OCI-LY7 (cell line): ENCODE measurements around the gene SYNJ2.

Experiments used
- EZH2phosphoT487 ChIP-seq: fragments of 200-600 bp; sonication (generic); IDR thresholded peaks from 2 replicates; pipeline ENCODE4 v1.6.1; 2018; ENCODE audit warnings: low read depth, borderline replicate concordance, mild to moderate bottlenecking, mixed run types, antibody characterized with exemption, low read length, moderate library complexity, mixed read lengths
- TF ChIP-seq, protein P1 (sequence below): fragments of 200-600 bp; sonication (generic); conservative IDR thresholded peaks from 2 replicates; pipeline ENCODE4 v1.5.1; 2014; ENCODE audit warnings: mild to moderate bottlenecking, antibody characterized with exemption, low read length, moderate library complexity, mixed read lengths

DNA sequence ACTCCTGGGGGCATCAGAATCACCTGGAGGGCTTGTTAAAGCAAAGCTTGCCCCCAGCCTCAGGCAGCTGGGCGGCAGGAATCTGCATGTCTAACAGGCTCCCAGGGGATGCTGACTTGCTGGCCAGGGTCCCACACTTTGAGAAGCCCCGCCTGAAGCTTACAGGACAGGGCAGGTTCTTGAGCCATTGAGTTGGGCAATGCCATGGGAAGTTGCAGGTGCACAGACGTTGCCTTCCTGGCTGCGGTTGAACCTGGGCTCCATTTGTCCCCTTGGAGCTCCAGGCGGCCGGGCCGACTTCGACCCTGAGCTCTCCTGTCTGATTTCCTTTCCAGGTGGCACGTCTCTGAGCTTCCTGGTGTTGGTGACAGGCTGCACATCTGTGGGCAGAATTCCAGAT lies 46.8 kb downstream of the SYNJ2 start:
- TF ChIP-seq, protein P1, sequence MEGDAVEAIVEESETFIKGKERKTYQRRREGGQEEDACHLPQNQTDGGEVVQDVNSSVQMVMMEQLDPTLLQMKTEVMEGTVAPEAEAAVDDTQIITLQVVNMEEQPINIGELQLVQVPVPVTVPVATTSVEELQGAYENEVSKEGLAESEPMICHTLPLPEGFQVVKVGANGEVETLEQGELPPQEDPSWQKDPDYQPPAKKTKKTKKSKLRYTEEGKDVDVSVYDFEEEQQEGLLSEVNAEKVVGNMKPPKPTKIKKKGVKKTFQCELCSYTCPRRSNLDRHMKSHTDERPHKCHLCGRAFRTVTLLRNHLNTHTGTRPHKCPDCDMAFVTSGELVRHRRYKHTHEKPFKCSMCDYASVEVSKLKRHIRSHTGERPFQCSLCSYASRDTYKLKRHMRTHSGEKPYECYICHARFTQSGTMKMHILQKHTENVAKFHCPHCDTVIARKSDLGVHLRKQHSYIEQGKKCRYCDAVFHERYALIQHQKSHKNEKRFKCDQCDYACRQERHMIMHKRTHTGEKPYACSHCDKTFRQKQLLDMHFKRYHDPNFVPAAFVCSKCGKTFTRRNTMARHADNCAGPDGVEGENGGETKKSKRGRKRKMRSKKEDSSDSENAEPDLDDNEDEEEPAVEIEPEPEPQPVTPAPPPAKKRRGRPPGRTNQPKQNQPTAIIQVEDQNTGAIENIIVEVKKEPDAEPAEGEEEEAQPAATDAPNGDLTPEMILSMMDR, result no peak
- no peak for TF ChIP-seq EZH2phosphoT487
